Measurements from ENCODE around the gene MAPT.

- no peak for TF ChIP-seq AGO1 (IDR thresholded peaks at IDR 0.05; ENCODE audit: low read depth, low read length, poor library complexity, severe bottlenecking)
- no peak for TF ChIP-seq POLR2A (IDR thresholded peaks at IDR 0.05; ENCODE audit: insufficient read depth in 1 of 2, low read depth in 2 of 2, low read length in 2 of 2)
- TF ChIP-seq POLR2AphosphoS2 (IDR thresholded peaks at IDR 0.05; ENCODE audit: low read depth, low read length): no peak
- no peak for TF ChIP-seq CTCF (CRISPR knock-in tag; IDR thresholded peaks at IDR 0.05)
These were observed 16.9 kb upstream of the MAPT start for GRCh38 chr17:45877467-45877866.

Data from HepG2 (cell line).